NT2/D1 (cell line): ENCODE data around the gene ABLIM2.

Experiments
- DNase-seq: peaks from one replicate; pipeline ENCODE4 v3.0.0-alpha.2; 2011; ENCODE audit warnings: low read depth, low spot score
- H3K27me3 ChIP-seq: 2 replicates; pipeline ENCODE4 v1.6.0; 2011; ENCODE audit warnings: mild to moderate bottlenecking; ENCODE audit not compliant: insufficient read length, insufficient read depth
- H3K36me3 ChIP-seq: 2 replicates; pipeline ENCODE4 v1.6.1; 2011; ENCODE audit warnings: mild to moderate bottlenecking, low read length, mixed read lengths; ENCODE audit not compliant: insufficient read depth, insufficient read length
- H3K4me1 ChIP-seq: 2 replicates; pipeline ENCODE4 v1.5.1; 2011; ENCODE audit not compliant: insufficient read depth, insufficient read length
- H3K4me3 ChIP-seq: 2 replicates; pipeline ENCODE4 v1.5.1; 2011; ENCODE audit warnings: low read depth; ENCODE audit not compliant: insufficient read length
- H3K9ac ChIP-seq: 2 replicates; pipeline ENCODE4 v1.6.0; 2011; ENCODE audit warnings: low read depth; ENCODE audit not compliant: insufficient read length
- H3K9me3 ChIP-seq: 2 replicates; pipeline ENCODE4 v1.5.1; 2011; ENCODE audit warnings: mild to moderate bottlenecking, low read length; ENCODE audit not compliant: insufficient read depth
- SUZ12 ChIP-seq: IDR thresholded peaks from 2 replicates; pipeline ENCODE4 v1.6.1; 2011; ENCODE audit not compliant: insufficient read length, insufficient read depth; ENCODE audit errors: extremely low read depth
- YY1 ChIP-seq: IDR thresholded peaks from 2 replicates; pipeline ENCODE4 v1.6.1; 2011; ENCODE audit not compliant: insufficient read length, insufficient read depth
- ZNF274 ChIP-seq: IDR thresholded peaks from 2 replicates; pipeline ENCODE4 v1.6.1; 2011; ENCODE audit warnings: mild to moderate bottlenecking, low read depth, low read length

The ABLIM2 gene

DNA sequence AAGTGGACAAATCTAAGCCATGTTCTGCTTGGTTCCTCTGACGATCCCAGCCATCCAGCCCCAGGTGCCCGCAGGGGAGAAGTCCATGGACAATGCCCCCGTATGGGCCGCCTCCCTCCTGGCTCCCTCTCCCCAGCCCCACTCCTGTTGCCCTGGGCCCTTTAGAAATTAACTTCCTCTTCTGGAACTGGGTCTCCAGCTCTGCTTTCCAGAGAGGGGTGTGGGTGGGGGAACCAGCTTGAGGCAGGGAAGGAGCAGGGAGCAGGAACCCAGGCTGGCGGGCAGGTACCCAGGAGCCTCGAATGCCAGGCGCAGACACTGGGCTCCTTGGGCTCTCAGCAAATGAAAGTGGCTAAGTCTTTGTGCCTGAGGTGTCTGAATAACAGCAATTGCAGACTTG, 12.7 kb upstream of the ABLIM2 start:
- no peak for TF ChIP-seq SUZ12
- no peak for TF ChIP-seq ZNF274
- TF ChIP-seq YY1, result no peak
- Histone ChIP-seq H3K4me3 (no peak overlapping the region), H3K9ac (peak overlapping the region; percentile 17), H3K9me3 (peaks cover 19% of the 10 kb centered on the region), H3K27me3 (no peaks in the 10 kb centered on the region), H3K4me1 (peaks cover 13% of the 10 kb centered on the region), H3K36me3 (no peaks in the 10 kb centered on the region)
- no peak for DNase-seq

DNA sequence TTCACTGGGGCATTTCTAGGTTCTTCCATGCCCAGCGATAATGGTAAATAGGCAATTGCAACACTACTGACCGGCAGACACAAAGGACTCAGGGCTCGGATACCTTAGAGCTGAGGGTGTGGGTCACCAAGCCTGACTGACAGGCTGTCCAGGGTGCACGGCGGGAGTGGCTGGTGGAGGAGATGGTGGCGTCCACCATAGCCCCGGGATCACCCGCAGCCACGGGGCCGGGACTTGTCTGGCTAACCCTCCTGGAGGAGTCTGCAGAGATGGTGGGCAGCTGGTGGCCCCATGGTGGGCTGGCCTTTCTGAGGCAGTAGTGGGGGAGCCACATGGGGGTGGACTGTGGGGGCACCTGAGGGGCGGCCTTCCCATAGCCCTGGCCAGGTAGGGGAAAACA, 11.7 kb upstream of the ABLIM2 start:
- no peak overlapping the region for H3K9ac ChIP-seq
- peaks cover 13% of the 10 kb centered on the region for H3K4me1 ChIP-seq
- H3K36me3 ChIP-seq, result no peaks in the 10 kb centered on the region
- DNase-seq, result no peak
- H3K27me3 ChIP-seq, result no peaks in the 10 kb centered on the region
- H3K4me3 ChIP-seq, result no peak overlapping the region
- TF ChIP-seq SUZ12 (no peak), YY1 (no peak), ZNF274 (no peak)
- peaks cover 19% of the 10 kb centered on the region for H3K9me3 ChIP-seq

DNA sequence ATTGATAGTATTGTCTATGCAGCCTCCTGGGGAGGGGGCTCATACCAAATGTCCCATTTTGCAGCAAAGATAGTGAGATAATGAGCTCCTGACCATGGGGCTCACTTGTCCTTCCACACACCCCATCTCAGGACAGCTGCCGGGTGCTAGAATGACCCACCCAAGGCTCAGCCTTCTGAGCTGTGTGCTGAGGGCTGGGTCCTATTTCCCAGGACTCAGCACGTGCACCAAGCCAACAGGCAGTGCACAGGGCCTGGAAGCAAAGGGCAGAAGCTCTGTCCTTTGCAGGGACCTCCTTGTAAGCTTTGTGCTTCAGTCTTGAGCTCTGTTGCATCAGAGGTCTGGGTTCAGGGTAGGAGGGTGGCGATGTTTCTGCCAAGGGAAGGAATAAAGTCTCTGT, 11.2 kb upstream of the ABLIM2 start:
- no peaks in the 10 kb centered on the region for H3K27me3 ChIP-seq
- no peak overlapping the region for H3K4me3 ChIP-seq
- H3K9ac ChIP-seq, result no peak overlapping the region
- no peak for TF ChIP-seq YY1
- no peak for TF ChIP-seq ZNF274
- no peak for TF ChIP-seq SUZ12
- no peak for DNase-seq
- no peaks in the 10 kb centered on the region for H3K36me3 ChIP-seq
- H3K9me3 ChIP-seq, result peaks cover 19% of the 10 kb centered on the region
- H3K4me1 ChIP-seq, result peaks cover 13% of the 10 kb centered on the region

DNA sequence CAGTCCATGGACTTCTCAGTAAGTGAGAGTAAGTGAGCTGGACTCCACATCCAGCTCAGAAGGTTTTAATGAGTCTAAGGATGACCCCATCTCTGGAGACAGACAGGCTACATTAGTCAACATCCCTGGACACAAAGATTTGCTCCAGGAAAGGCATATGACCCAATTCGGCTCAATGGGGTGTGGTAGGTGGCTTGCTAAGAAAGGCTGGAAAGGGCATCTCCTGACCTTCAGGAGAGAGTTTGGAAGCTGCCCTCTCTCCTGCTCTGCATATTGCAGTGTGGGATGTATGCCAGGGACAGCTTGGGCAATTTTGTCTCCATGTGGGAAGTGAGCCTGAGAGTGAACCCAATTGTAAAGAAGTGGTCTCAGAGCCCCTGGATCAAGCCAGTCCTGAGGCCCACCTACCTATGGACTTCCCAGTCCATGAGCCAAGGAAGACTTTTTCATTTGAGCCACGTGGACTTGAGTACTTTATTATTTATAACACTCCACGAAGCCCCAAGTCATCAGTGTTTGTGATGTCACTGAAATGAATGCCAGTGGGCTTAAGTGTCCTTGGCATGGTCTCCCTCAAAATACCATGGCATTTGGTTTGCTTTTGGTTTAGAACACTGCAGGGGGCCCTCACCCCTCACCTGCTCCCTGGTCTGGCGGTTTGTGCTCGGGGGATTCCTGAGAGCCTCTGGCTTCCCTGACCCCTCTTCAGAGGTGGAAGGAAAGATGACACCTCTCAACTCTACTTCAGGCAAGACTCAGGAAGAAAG, 10.4 kb upstream of the ABLIM2 start:
- H3K9ac ChIP-seq, result no peak overlapping the region
- no peak for DNase-seq
- H3K27me3 ChIP-seq, result no peaks in the 10 kb centered on the region
- H3K36me3 ChIP-seq, result no peaks in the 10 kb centered on the region
- no peak overlapping the region for H3K4me3 ChIP-seq
- H3K9me3 ChIP-seq, result peaks cover 19% of the 10 kb centered on the region
- H3K4me1 ChIP-seq, result peaks cover 13% of the 10 kb centered on the region
- TF ChIP-seq YY1 (no peak), SUZ12 (no peak), ZNF274 (no peak)

DNA sequence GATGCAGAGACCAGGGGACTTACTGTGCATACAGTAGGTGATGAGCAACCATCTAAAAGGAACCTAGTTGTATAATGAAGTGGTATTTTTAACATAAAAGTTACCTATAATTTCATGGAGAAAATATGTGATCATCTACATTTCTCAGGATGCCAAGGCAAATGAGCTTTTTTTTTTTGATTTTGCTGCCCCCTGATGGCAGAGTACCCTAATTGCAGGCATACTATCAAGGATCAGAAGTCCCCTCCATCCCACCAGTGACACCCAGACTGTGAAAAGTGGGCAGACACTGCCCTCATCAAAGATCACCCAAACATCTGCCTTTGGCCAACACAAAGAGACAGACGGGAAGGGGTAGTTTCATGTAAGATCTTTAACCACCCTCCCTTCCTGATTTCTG, 9.6 kb upstream of the ABLIM2 start:
- peaks cover 19% of the 10 kb centered on the region for H3K9me3 ChIP-seq
- no peak overlapping the region for H3K4me3 ChIP-seq
- no peak overlapping the region for H3K9ac ChIP-seq
- no peaks in the 10 kb centered on the region for H3K36me3 ChIP-seq
- peaks cover 11% of the 10 kb centered on the region for H3K4me1 ChIP-seq
- H3K27me3 ChIP-seq, result no peaks in the 10 kb centered on the region
- DNase-seq, result no peak
- no peak for TF ChIP-seq ZNF274
- TF ChIP-seq YY1, result no peak
- no peak for TF ChIP-seq SUZ12

DNA sequence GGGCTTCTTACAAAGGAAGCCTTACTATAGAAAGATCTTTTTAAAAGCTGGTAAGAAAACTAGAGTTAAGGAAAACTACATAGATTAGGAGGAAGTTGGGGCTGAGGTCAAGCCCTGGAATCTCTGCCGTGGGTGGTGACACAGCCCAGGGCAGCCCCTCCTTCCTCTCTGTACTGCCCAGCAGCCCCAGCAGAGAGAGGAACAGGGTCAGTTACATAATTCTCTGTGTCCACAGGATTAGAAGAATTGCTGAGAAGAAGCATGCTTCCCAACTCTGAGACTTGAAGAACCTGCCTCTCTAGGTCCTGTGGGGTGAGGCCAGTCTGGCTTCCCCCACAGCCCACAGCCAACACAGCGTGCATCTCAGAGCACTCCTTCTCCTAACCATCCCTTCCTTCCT, 9.2 kb upstream of the ABLIM2 start:
- Histone ChIP-seq H3K9ac (no peak overlapping the region), H3K36me3 (no peaks in the 10 kb centered on the region), H3K9me3 (peaks cover 19% of the 10 kb centered on the region), H3K27me3 (no peaks in the 10 kb centered on the region), H3K4me1 (peaks cover 11% of the 10 kb centered on the region), H3K4me3 (no peak overlapping the region)
- DNase-seq, result no peak
- TF ChIP-seq YY1 (no peak), ZNF274 (no peak), SUZ12 (no peak)

DNA sequence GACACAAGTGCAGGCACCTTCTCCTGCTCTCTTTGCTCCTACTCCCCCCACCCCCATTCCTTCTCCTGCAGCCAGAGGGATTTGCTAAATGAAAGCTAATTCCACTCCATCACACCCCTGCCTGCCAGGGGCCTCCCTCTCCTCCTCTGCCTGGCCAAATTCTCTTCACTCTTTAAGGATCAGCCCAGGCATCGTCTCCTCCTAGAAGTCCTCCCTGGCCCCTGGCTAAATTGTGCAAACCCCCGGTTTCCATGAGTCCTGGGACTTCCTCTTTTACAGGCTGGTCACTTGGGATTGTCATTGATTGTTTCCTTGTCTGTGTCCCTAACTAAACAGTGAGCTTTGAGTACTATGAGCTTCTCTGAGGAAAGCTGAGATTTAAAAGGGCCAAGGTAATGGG, 8.7 kb upstream of the ABLIM2 start:
- no peak for DNase-seq
- Histone ChIP-seq H3K4me3 (no peak overlapping the region), H3K4me1 (peaks cover 9% of the 10 kb centered on the region), H3K36me3 (no peaks in the 10 kb centered on the region), H3K9ac (no peak overlapping the region), H3K27me3 (peaks cover under 1% of the 10 kb centered on the region), H3K9me3 (peaks cover 19% of the 10 kb centered on the region)
- TF ChIP-seq SUZ12 (no peak), ZNF274 (no peak), YY1 (no peak)
